GM18867 (cell line): Measurements from ENCODE around the gene FOSB.
A peak's percentile ranks its signal among the peaks of the same experiment; 100 is the strongest.

ENCODE experiments used
- ATAC-seq: cut with Tn5 transposase; IDR thresholded peaks from one replicate; pipeline ENCODE4 v1.9.1; 2021; ENCODE audit warnings: mild to moderate bottlenecking, moderate library complexity; ENCODE audit not compliant: unreplicated experiment

FOSB gene

GRCh38 chr19:45467115-45467455, 711 bp upstream of the FOSB start:
- ATAC-seq, result no peak

- peak; percentile 14 for ATAC-seq
These were observed 409 bp downstream of the FOSB start for GRCh38 chr19:45468159-45468651.

GRCh38 chr19:45468803-45469131, 971 bp downstream of the FOSB start:
- ATAC-seq, result peak; percentile 13

- peak; percentile 55 for ATAC-seq
These were observed 1.5 kb downstream of the FOSB start for GRCh38 chr19:45469132-45469944.

GRCh38 chr19:45469945-45470761, 2.4 kb downstream of the FOSB start:
- no peak for ATAC-seq

- ATAC-seq, result no peak
These were observed 2.9 kb downstream of the FOSB start for GRCh38 chr19:45470762-45471081.

- no peak for ATAC-seq
These were observed 3.5 kb downstream of the FOSB start for GRCh38 chr19:45471111-45471930.

GRCh38 chr19:45471931-45472562, 4.3 kb downstream of the FOSB start:
- no peak for ATAC-seq

GRCh38 chr19:45472563-45473366, 5.0 kb downstream of the FOSB start:
- ATAC-seq, result no peak

- ATAC-seq, result no peak
These were observed 5.5 kb downstream of the FOSB start for GRCh38 chr19:45473367-45473681.

- ATAC-seq, result no peak
These were observed 6.1 kb downstream of the FOSB start for GRCh38 chr19:45473682-45474605.

GRCh38 chr19:45474606-45475521, 7.1 kb downstream of the FOSB start:
- no peak for ATAC-seq

GRCh38 chr19:45475537-45476291, 7.9 kb downstream of the FOSB start:
- ATAC-seq, result no peak

GRCh38 chr19:45476304-45476703, 8.5 kb downstream of the FOSB start:
- ATAC-seq, result no peak

GRCh38 chr19:45477186-45477585, 9.4 kb downstream of the FOSB start:
- no peak for ATAC-seq

GRCh38 chr19:45477713-45478453, 10.1 kb downstream of the FOSB start:
- ATAC-seq, result no peak
